HUDEP-2 (cell line): ENCODE results near the gene MAP3K4.
A peak's percentile ranks its signal among the peaks of the same experiment; 100 is the strongest.
"Not testable (repeated sequence)": the region's sequence is repeated elsewhere in the genome, so short reads cannot be mapped to it uniquely, and the experiment has no call there.

Source experiments
- DNase-seq, 76 experiments: peaks; one replicate each; lab custom pipeline; 2025; ENCODE audit not compliant: unreplicated experiment in 76 of 76; lab: John Stamatoyannopoulos, UW

The MAP3K4 gene

GRCh38 chr6:161109366-161109765, 117.8 kb downstream of the MAP3K4 start:
- no peak for DNase-seq

- DNase-seq, result no peak
Observed at GRCh38 chr6:161110028-161110779, 118.6 kb downstream of the MAP3K4 start.

- DNase-seq, result no peak
Observed at GRCh38 chr6:161111261-161111660, 119.7 kb downstream of the MAP3K4 start.

- no peak for DNase-seq
Observed at GRCh38 chr6:161115468-161115867, 123.9 kb downstream of the MAP3K4 start.

- DNase-seq, result no peak
Observed at GRCh38 chr6:161116554-161116953, 125.0 kb downstream of the MAP3K4 start.

- no peak for DNase-seq
Observed at GRCh38 chr6:161117308-161117707, 125.7 kb downstream of the MAP3K4 start.

- DNase-seq, result no peak
Observed at GRCh38 chr6:161117942-161118341, 126.4 kb downstream of the MAP3K4 start.

- DNase-seq, result not testable (repeated sequence)
Observed at GRCh38 chr6:161123319-161123718, 131.8 kb downstream of the MAP3K4 start.

- DNase-seq, result no peak
Observed at GRCh38 chr6:161125591-161125990, 134.0 kb downstream of the MAP3K4 start.

- no peak for DNase-seq
Observed at GRCh38 chr6:161127071-161127740, 135.6 kb downstream of the MAP3K4 start.

GRCh38 chr6:161128230-161128629, 136.7 kb downstream of the MAP3K4 start:
- no peak for DNase-seq

- DNase-seq, result no peak
Observed at GRCh38 chr6:161128680-161129196, 137.2 kb downstream of the MAP3K4 start.

GRCh38 chr6:161130541-161130940, 139.0 kb downstream of the MAP3K4 start:
- DNase-seq, result peak in 29 of 76 experiments; percentile 10 to 61 (median 26)

- no peak for DNase-seq
Observed at GRCh38 chr6:161130967-161131766, 139.6 kb downstream of the MAP3K4 start.

- DNase-seq, result no peak
Observed at GRCh38 chr6:161132384-161132783, 140.8 kb downstream of the MAP3K4 start.

GRCh38 chr6:161133963-161134362, 142.4 kb downstream of the MAP3K4 start:
- no peak for DNase-seq

GRCh38 chr6:161134550-161135298, 143.2 kb downstream of the MAP3K4 start:
- DNase-seq, result no peak

- DNase-seq, result no peak
Observed at GRCh38 chr6:161135695-161136591, 144.4 kb downstream of the MAP3K4 start.

- DNase-seq, result no peak
Observed at GRCh38 chr6:161136655-161137054, 145.1 kb downstream of the MAP3K4 start.
